PC-9 (cell line): ENCODE data around the gene PXT1.

Experiments
- EZH2 ChIP-seq: fragments of 200-600 bp; sonication (generic); IDR thresholded peaks from 2 replicates; pipeline ENCODE4 v1.8.0; 2017; ENCODE audit warnings: antibody characterized with exemption, low read depth
- TF ChIP-seq, protein P1 (sequence below): fragments of 200-600 bp; sonication (generic); conservative IDR thresholded peaks from 2 replicates; pipeline ENCODE4 v1.6.1; 2017; ENCODE audit warnings: mixed run types, antibody characterized with exemption, mild to moderate bottlenecking, moderate library complexity

DNA sequence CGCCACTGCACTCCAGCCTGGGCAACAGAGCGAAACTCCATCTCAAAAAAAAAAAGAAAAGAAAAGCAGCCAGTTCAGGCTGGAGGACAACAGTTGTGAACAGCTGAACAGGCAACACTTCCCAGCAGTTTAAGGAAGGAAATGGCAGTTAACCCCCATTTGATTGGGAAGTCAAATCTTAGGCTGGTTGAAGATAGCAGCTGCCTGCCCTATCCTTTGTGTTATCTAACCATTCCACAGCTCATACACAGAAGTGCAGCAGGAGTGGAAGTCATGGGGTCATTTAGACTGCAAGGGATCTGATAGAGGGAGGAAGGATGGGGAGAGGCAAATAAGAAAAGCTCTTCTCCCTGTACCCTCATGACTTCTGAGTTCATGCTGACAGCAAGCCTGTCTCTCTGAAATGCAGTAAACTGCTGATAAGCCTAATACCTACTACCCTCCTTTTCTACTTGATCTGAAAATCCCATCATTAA lies 35.4 kb upstream of the PXT1 start:
- TF ChIP-seq, protein P1, sequence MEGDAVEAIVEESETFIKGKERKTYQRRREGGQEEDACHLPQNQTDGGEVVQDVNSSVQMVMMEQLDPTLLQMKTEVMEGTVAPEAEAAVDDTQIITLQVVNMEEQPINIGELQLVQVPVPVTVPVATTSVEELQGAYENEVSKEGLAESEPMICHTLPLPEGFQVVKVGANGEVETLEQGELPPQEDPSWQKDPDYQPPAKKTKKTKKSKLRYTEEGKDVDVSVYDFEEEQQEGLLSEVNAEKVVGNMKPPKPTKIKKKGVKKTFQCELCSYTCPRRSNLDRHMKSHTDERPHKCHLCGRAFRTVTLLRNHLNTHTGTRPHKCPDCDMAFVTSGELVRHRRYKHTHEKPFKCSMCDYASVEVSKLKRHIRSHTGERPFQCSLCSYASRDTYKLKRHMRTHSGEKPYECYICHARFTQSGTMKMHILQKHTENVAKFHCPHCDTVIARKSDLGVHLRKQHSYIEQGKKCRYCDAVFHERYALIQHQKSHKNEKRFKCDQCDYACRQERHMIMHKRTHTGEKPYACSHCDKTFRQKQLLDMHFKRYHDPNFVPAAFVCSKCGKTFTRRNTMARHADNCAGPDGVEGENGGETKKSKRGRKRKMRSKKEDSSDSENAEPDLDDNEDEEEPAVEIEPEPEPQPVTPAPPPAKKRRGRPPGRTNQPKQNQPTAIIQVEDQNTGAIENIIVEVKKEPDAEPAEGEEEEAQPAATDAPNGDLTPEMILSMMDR, result no peak
- TF ChIP-seq EZH2, result no peak
